Renal cortical epithelial cell (primary cell): Measurements from ENCODE around the gene UBD. TPM values are rescaled to one million over a fixed set of nuclear protein-coding genes. Genes with fewer than 3 reads are reported as not detected.

Experiments used
- DNase-seq: peaks from one replicate; pipeline ENCODE4 v3.0.0-alpha.2; 2011; ENCODE audit warnings: low read depth
- total RNA-seq: library from RNA; depleted of rRNA; stranded (reverse); fragments of >200 nt; gene quantifications from 2 replicates; pipeline ENCODE4 v1.2.3, GENCODE V29; 2014

UBD gene
- total RNA-seq, result 3.8 and 39.4 TPM in 2 replicates

DNA sequence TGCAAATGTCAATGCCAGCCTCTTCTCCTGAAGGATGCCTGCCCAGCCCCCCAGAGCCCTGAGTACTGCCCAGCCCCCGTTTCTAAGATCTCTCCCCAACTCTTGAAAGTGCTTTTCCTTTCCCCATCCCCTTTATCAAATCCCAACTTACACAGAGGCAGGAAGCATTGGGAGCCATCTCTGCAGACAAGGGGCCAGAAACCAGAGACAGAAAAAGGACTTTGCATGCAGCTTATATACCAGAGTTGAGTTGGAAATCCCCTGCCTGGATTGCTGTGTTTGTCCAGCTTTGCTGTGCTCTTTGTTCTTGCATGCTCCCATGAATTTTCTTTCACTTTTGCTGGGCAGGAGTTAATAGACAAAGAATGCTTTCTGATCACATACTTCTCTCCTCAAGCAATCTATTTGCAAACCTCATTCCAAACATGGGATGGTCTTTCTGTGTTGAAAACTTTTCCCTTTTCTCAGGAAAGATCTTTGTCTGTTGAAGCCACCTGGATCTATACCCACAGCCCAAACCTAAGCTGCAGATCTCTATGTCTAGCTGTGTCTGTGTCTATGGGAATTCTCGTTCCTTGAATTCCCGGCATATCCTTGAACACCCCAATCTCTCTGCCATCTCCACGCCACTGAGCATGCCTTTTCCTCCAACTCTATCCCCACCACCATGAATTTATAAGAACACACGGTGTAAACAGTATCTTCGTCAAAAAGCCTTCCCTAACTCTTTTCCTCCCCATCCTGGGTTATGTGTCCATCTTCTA lies at the start of gene UBD:
Gene UBD, minus strand, starts transcription at position 209 of the 764 bp plus-strand sequence. Its CDS starts 31 bp downstream, at position 178.
- no peak for DNase-seq

DNA sequence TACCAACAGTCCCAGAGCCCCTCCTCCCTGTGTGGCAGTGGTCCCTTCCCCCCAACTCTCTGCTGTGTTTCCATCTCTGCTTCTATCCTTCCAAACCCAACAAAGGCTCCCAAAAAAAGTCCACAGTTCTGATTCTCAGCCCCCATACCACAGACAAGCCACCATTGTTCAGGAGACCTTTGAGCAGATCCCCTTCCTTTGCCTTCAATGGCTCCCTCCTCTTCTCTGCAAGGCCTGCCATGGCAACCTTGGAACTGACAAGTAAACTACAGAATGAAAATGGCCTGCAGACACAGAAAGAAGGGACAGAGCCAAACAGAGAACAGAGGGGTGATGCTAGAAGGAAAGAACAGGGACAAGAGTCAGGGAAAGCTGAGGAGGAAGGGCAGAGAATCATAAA lies 48.6 kb upstream of the UBD start:
- DNase-seq, result no peak

DNA sequence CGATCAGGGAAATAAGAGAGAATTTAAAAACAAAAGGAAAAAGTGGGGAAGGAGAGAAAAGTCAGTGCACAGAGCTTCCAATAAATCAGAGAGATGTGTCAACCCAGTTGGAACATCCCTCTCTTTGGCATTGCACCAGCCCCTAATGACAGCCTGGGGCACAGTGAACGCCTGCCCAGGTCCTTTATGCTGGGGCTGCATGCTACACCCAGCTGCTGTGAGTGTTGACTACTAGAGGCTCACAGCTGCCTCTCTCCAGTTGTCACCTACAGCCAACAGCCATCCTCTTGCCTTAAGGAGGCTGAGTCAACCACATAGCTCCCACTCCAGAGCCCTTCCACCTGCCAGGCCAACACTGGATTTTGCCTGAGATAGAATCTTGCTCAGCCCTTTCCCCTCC lies 44.4 kb upstream of the UBD start:
- DNase-seq, result no peak

DNA sequence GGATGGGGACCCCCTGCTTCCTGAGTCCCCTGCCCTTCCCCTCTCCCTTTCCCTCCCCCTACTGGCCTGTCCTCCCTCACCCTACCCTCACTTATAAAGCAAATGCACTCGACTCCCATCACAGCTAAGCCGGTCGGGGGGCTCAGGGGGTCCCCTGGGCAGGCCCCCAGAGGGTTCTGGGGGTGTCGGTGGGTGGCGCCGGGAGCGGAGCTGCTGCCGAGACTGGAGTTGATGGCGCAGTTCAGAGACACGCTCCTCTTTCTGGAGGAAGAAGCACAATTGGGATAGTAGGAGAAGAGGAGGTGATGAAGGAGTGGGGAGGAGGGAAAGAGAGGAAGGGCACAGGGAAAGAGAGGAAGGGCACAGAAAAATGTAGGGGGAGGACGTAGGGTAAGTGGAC lies 43.9 kb upstream of the UBD start:
- no peak for DNase-seq

DNA sequence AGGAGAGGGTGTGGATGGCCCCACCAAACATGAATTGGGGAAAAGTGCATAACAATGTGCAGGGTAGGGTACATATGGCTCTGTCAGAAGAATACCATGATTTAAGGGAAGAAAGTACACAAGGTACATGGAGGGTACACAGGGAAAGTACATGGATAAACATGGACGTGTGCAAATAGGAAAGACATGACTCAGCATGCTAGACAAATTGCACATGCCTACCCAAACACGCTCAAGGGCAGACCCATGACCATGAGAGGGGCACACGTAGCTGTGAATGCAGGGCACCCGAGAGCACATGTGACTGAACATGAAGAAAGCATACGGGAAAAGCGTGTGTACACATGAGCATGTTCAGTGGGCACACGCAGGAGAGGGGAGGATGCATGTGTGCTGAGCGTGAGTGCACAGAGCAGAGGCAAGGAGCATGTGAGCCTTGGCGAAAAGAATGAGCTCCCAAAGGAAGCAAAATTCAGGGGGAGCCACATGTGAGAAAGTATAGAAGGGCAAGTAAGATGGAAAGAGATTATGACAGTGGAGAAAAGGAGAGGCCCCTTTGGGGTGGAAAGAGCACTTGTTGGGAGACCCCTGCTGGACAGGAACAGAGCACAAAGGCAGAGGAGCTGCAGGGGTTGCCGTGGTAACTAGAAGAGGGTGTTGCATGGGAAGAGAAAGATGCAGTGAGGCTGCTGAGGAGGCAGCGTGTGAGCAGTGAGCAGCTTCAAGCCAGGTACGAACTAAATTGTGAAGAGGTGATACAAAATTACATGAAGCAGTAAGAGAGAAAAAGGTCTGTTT lies 43.2 kb upstream of the UBD start:
- DNase-seq, result no peak

DNA sequence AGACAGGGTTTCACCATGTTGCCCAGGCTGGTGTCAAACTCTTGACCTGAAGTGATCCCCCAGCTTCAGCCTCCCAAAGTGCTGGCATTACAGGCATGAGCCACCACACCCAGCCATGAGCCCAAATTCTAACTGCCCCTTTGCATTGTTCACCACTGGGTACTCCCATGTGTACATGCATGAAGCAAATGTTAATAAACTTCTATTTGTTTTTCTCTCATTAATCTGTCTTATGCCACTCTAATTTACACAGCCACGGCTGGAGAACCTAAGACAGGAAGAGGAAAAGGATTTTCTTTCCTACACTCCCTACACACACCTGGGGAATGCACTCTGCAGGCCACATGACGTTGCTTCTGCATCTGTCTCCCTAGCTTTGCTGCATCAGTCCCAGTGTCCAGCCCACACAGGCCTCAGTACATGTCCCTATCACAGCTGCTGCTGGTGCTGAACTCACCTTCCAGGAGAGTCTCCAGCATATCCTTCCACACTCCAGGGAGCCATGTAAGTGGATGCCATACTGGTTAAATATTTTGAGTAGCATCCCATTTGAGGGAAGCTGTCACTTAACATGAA lies 38.7 kb upstream of the UBD start:
- no peak for DNase-seq

DNA sequence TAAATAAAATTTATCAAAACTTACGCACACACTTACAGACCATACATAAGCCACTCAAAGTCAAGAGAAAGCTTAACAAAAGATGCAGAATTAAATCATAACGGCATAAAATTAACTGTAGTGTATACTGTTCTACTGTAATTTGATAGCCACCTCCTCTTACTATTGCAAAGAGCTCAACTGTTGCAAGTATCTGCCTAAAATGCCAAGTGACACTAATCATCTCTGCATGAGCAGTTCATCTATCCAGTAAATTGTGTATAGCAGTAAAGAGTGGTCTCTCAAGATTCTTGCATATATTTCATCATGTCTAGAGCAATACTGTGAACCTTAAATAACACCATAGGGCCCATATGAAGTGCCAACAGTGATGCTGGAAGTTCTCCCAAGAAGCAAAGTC lies 37.7 kb upstream of the UBD start:
- no peak for DNase-seq

DNA sequence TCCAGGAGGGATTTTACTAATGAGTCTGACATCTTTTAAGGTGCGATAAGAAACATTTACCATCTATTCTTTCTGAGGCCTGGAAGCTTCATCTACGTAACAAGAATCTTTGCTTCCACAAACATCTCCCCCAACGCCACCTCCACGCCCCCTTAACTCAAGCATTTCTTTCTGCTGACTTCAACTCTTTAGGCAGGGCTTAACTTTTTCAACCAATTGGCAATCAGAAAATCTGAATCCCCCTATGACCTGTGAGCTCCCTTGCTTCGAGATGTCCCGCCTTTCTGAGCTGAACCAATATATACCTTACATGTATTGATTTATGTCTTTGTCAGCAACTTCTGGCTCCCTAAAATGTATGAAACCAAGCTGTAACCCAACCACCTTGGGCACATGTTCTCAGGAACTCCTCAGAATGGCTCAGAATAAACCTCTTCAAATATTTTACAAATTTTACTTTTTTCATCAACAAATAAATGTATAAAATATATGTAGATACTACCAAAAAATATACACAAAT lies 36.9 kb upstream of the UBD start:
- no peak for DNase-seq

DNA sequence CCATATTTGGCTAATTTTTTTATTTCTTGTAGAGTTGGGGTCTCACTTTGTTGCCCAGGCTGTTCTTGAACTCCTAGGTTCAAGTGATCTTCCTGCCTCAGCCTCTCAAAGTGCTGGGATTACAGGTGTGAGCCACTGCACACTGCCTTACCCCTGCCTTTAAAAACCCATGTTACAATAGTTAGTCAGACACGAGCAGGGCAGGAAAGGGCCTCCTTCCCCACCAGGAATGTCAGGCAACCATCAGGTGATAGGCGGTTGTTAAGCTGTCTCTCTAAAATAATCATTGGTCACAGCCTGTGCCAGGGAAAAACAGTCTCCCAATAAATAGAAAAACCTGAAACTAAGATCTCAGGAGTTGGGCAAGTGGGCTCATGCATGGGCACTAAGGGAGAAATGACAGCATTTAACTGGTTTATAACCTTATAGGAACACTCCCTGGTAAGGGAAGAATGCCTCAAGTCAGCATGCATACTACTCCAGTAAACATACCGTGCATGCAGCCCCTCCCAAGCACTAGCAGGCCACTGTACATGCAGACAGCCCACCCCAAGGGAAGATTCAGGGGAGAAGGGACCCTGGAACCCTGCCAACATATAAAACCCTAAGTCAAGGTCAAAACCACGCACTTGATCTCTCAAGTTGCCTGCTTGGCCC lies 33.8 kb upstream of the UBD start:
- no peak for DNase-seq

DNA sequence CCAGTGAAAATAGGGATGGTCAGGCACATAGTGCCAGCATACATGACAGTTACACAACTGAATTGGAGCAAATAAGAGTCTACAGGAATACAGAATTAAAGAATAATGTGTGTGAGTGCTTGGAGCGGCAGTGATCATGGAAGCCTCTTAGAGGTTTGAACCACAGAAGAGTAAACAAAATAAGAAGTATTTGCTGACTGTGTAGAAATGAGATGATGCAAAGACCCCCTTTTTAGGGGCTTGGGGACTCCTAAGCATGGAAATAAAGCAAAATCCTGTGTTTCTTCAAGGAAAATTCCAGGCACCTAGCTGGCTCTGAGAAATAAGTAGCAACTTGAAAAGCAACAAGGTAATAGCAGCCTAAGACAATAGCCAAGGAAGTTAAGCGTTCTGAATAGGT lies 32.1 kb upstream of the UBD start:
- no peak for DNase-seq

DNA sequence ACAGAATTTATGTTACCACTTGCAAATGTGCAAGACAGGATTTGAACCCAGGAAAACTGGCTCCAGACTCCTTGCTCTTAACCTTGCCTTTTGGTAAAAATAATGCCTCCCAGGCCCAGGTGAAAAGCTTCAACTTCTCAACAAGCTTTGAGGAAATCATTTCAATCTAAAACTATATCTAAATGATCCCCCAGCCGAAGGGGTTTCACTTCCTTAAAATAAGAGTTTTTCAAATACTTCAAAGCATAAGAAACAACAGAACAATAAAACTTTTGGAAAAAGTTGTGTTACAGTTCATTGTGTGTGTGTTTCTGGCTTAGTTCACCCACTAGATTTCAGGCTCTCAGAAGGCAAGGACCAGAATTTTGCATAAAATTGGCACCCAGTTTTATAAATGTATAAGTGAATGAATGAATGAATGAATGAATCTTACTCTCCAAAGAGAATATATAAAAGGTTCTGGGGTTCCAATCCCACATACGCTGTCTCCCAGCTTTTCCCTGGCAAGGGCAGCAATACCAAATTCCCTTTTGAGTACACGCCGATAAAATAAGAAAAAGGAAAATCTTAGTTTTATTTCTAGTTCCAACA lies 30.8 kb upstream of the UBD start:
- DNase-seq, result no peak

DNA sequence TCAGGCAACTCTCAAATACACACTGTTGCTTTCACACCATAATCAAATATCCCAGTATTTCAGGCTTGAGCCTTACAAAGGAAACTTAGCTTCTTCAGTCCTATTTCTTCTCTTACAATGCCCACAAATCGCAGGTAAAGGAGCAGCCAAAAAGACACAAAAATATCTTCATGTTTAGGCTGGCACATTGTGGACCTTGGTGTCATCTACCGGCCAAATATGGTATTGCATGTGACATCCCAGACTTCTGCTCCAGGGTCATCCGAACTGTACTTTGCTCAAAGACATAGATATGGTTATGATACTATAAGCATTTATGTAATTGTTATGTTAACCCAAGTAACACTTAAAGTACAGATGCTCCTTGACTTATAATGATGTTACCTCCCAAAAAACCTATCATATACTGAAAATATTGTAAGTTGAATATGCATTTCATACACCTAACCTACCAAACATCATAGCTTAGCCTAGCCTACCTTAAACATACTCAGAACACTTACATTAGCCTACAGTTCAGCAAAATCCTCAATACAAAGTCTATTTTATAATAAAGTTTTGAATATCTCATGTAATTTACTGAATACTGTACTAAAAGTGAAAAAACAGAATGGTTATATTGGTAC lies 30.0 kb upstream of the UBD start:
- DNase-seq, result peak; percentile 44

DNA sequence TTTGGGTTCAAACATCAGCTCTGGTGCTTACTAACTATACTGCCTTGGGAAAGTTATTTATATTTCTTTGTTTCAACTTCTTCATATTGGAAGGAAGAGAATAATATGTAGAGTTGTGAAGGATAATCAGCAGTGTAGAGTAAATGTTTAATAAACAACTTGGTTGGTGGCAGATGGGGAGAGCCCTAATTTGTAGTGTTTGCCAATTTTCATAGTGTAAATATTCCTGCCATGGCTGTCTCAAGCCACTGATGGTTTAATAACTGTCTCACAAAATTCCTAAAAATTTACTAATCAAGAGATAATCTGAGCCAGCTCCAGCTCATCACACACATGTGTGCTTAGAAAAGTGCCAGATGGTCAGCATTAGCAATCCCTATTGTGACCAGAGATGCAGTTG lies 25.3 kb upstream of the UBD start, which contains the start of gene OR2H2:
Gene OR2H2, plus strand, starts transcription at position 301 of the 400 bp plus-strand sequence. CDS start 2,824 bp downstream, outside the sequence.
- DNase-seq, result no peak

DNA sequence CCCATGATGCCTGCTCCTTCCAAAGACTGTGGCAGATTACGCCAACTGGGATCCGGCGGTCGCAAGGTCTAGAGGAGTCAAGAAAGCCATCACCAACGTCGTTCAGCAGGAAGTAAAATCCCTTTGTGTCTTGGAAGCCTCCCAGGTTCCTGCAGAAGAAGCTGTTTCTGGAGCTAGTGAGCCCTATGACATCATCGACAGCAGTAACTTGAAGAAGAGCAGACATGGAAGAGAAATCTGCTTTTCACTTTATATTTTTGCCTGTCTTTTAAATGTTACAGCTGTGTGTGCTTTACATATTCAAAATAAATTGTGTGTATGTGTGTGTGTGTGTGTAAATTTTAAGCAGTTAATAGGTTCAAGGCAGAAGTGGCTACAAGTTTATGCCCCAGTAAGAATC lies 18.0 kb upstream of the UBD start:
- no peak for DNase-seq

DNA sequence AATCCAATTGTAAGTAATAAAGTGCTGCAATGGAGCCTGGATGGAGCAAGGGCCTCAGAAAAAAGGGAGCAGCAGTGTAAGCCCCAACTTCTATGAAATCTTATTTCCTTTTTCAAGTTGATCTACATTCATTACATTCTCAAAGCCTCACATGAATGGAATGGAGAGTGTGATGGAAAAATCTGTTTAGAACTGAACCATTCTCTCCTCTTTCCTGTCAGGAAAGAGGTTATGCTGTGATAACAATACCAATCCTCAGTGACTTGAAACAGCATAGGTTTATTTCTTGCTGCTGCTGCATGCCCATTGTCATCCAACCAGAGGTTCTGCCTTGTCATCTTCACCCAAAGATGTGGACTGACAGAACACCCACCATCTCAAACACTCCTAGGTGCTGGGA lies 16.5 kb upstream of the UBD start:
- DNase-seq, result no peak

DNA sequence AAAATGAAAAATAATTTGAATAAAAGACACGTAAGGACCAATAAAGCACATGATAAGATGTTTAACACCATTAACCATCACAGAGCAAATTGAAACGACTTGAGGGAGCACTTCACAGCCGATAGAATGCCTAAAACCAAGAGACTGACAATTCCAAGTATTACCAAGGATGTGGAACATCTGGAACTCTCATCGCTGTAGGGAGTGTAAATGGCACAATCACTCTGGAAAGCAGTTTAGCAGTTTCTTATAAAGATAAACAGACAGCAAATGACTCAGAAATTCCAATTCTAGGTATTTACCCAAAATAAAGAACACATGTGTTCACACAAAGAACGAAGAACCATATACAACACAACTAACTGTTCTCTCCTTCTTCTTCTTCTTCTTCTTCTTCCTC lies 8.5 kb upstream of the UBD start:
- no peak for DNase-seq

DNA sequence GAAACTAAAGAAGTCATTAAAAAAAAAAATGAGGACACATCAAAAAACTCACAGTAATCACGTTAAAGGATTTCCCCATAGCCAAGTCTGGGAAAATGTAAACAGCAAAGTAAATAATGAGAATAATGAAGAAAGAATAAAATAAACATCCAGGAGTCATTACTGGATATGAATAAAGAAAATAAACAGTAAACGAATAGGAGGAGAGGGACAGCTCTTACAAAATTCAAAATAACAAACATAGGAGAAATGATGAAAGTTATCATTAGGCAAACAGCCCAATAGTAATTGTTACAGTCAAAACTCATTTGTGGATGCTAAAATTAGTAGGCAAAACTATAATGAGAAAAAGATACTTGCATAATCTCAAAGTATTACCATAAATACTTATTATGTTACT lies 8.0 kb upstream of the UBD start:
- DNase-seq, result no peak

DNA sequence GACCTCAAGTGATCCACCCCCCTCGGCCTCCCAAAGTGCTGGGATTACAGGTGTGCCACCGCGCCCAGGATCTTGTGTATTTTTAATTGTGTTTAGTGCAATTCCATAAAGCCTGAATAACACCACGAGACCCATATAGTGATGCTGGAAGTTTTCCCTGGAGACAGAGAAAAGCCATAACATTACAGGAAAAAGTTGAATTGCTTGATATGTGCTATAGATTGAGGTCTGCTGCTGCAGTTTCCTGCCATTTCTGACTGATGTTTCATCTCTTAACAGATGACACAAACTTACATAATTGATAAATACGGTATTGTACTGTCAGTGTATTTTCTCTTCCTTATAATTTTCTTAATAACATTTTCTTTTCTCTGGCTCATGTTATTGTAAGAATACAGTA lies 7.3 kb upstream of the UBD start:
- no peak for DNase-seq

DNA sequence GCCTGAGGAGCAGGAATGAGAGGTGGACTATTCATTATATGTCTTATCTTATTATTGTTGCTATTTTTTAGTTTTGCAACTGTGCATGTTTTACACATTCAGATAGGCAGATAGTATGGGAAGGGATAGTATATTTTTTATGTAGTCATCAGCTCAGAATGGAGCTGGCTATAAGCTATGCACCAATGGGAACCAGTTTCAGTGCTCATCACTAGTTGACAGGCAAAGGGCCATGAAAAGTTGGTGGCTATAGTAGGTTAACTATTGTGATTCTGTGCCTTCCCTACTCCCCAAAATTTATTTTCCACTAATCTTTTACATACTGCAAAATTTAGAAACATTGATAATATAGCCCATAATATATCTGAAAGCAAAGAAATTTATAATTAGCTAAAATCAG lies 5.3 kb upstream of the UBD start:
- DNase-seq, result no peak

DNA sequence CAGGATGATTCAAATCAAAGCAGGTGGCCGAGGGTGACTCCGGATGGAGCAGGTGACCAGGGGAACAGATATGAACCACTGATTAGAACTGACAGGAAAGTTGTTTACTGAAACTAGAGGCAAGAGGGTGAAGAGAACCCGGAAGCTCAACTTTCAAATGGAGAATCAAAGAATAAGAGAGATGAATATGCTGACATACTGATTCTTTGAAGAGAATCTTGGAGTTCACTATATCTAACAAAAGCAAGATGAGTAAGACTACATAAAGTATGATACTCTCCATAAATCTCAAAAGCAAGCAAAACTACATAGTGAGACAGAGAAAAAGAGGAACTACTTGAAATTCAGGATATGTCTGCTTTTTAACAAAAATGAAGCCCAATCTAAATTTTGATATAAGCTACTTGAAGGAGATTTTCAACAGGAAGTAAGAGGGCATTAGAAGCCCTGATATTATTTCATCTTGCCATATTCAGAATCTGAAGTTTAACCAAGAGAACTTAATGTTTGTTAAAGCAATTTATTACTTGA lies 4.0 kb upstream of the UBD start:
- no peak for DNase-seq

DNA sequence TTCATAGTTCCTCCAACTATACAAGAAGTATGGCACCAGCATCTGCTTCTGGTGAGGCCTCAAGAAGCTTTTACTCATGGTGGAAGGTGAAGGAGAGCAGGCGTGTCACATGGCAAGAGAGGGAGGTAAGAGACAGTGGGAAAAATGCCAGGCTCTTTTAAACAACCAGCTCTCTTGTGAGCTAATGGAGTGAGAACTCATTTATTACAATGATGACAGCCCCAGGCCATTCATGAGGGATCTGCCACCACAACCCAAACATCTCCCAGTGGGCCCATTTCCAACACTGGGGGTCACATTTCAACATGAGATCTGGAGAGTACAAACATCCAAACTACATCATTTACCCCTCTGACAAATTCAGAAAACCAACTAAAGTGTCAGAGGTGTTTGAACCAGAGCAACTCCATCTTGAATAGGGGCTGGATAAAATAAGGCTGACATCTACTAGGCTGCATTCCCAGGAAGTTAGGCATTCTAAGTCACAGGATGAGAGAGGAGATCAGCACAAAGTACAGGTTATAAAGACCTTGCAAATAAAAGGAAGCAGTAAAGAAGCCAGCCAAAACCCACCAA lies 2.2 kb upstream of the UBD start:
- no peak for DNase-seq
